K562 (cell line): Measurements from ENCODE around the gene TMEM87B. TPM values are rescaled to one million over a fixed set of nuclear protein-coding genes. Genes with fewer than 3 reads are reported as not detected.
A peak's percentile ranks its signal among the peaks of the same experiment; 100 is the strongest.

ENCODE experiments used
- ATAC-seq: fragments of 200-7000 bp; cut with Tn5 transposase; 3 replicates; pipeline ENCODE4 v1.9.1; 2020; ENCODE audit warnings: moderate library complexity
- BruUV-seq: library from RNA; stranded (reverse); fragments of 400-500 nt; replicated peaks from 2 replicates; lab custom pipeline; 2021; lab: Mats Ljungman, UMichigan
- CTCF ChIA-PET: fragments of 300-600 bp; formaldehyde crosslinking; extraction: SDS; loops from one replicate; lab custom pipeline; 2021; ENCODE audit warnings: low intra/inter-chr PET ratio; lab: Yijun Ruan, JAX
- POLR2A ChIA-PET: fragments of 300-600, 350-650 bp; sonication (Branson Sonifier 250); formaldehyde crosslinking; extraction: SDS; loops from one replicate; lab custom pipeline; 2021; ENCODE audit warnings: antibody characterized with exemption, inconsistent platforms; lab: Yijun Ruan, JAX
- DNase-seq, 4 experiments: peaks; one replicate each; pipeline versions ENCODE4 v3.0.0 to v3.0.0-alpha.2; 2011 to 2018; ENCODE audit warnings: low spot score in 3 of 4, mixed read lengths in 3 of 4; ENCODE audit errors: extremely low read depth in 1 of 4
- FAIRE-seq: peaks from 2 replicates; lab custom pipeline; 2011; peaks lifted over from hg19 to GRCh38; lab: Jason Lieb, UNC
- H2AFZ ChIP-seq: 2 replicates; pipeline ENCODE4 v1.6.0; 2011; ENCODE audit warnings: low read depth, low read length, control low read depth, inconsistent platforms
- H3K27ac ChIP-seq: fragments of 200-600 bp; 3 replicates; pipeline ENCODE4 v1.8.0; 2011; ENCODE audit warnings: low read depth, mild to moderate bottlenecking, control low read depth, inconsistent platforms, low read length, moderate library complexity, mixed read lengths; ENCODE audit errors: extremely low read depth
- H3K27me3 ChIP-seq, 2 experiments: fragments of 300-600 bp in 1 of 2; 2 replicates in 1 of 2; 3 replicates in 1 of 2; pipeline versions ENCODE4 v1.6.0 to v1.8.0; 2011; ENCODE audit warnings: inconsistent platforms in 2 of 2, low read length in 2 of 2, mild to moderate bottlenecking in 1 of 2, mixed read lengths in 1 of 2, moderate library complexity in 1 of 2; ENCODE audit not compliant: control insufficient read depth in 2 of 2, insufficient read depth in 2 of 2
- H3K36me3 ChIP-seq: fragments of 300-600 bp; 3 replicates; pipeline ENCODE4 v1.8.0; 2011; ENCODE audit warnings: mild to moderate bottlenecking, low read length, inconsistent platforms; ENCODE audit not compliant: control insufficient read depth, insufficient read depth
- H3K4me1 ChIP-seq, 2 experiments: fragments of 200-600 bp in 1 of 2; replicated peaks in 1 of 2; 2 replicates in 1 of 2; 3 replicates in 1 of 2; pipeline versions ENCODE4 v1.5.1 to v1.8.0; 2011; ENCODE audit warnings: inconsistent platforms in 2 of 2, low read length in 2 of 2, mild to moderate bottlenecking in 1 of 2, mixed read lengths in 1 of 2, moderate library complexity in 1 of 2; ENCODE audit not compliant: control insufficient read depth in 2 of 2, insufficient read depth in 2 of 2
- H3K4me2 ChIP-seq: 2 replicates; pipeline ENCODE4 v1.6.1; 2011; ENCODE audit warnings: low read length, control low read depth, inconsistent platforms, mixed read lengths; ENCODE audit not compliant: insufficient read depth
- H3K4me3 ChIP-seq: fragments of 200-600 bp; sonication (generic), shearing (Covaris generic); 2 replicates; pipeline ENCODE4 v1.5.1; 2016; ENCODE audit warnings: control low read depth, inconsistent platforms
- H3K79me2 ChIP-seq: fragments of 200-600 bp; 3 replicates; pipeline ENCODE4 v1.8.0; 2011; ENCODE audit warnings: low read length, inconsistent platforms; ENCODE audit not compliant: control insufficient read depth, insufficient read depth
- H3K9ac ChIP-seq, 2 experiments: 2 replicates each; pipeline versions ENCODE4 v1.6.0 to v1.6.1; 2011; ENCODE audit warnings: low read depth in 2 of 2, low read length in 2 of 2, control low read depth in 1 of 2, inconsistent platforms in 1 of 2, mild to moderate bottlenecking in 1 of 2, mixed read lengths in 1 of 2; ENCODE audit not compliant: insufficient read depth in 1 of 2
- H3K9me1 ChIP-seq: one replicate; pipeline ENCODE4 v1.6.0; 2011; ENCODE audit warnings: inconsistent platforms, mild to moderate bottlenecking, low read length, moderate library complexity; ENCODE audit not compliant: control insufficient read depth, insufficient read depth
- H3K9me3 ChIP-seq: replicated peaks from 2 replicates; pipeline ENCODE4 v1.5.1; 2011; ENCODE audit warnings: low read depth, low read length, inconsistent platforms; ENCODE audit not compliant: control insufficient read depth, insufficient read depth
- H4K20me1 ChIP-seq: replicated peaks from 2 replicates; pipeline ENCODE4 v1.6.1; 2011; ENCODE audit warnings: low read length, inconsistent platforms, mixed read lengths; ENCODE audit not compliant: control insufficient read depth, insufficient read depth
- CC2D1A ChIP-seq: fragments of 450-650 bp; IDR thresholded peaks from 2 replicates; pipeline ENCODE4 v1.6.1; 2017; ENCODE audit warnings: mild to moderate bottlenecking
- CEBPB ChIP-seq: fragments of 450-650 bp; IDR thresholded peaks from 2 replicates; pipeline ENCODE4 v1.6.1; 2016; ENCODE audit warnings: missing genetic modification characterization, missing compliant biosample characterization
- CEBPG ChIP-seq, 3 experiments: fragments of 200-800 bp in 1 of 3; sonication (Bioruptor generic) in 1 of 3; sonication (generic) in 1 of 3; formaldehyde crosslinking in 1 of 3; IDR thresholded peaks in 2 of 3; conservative IDR thresholded peaks in 1 of 3; 2 replicates each; pipeline versions ENCODE4 v1.6.1 to v1.8.0; 2016 to 2022; ENCODE audit warnings: missing compliant biosample characterization in 2 of 3, missing genetic modification characterization in 2 of 3, mild to moderate bottlenecking in 1 of 3, missing genetic modification reagents in 1 of 3
- ZBTB49 ChIP-seq: sonication (generic); formaldehyde crosslinking; IDR thresholded peaks from 2 replicates; pipeline ENCODE4 v1.8.0; 2022; ENCODE audit warnings: missing genetic modification reagents, mild to moderate bottlenecking, borderline replicate concordance
- WGBS: fragments of 100-300 bp; shearing (Covaris generic); methylation state at CpG from one replicate; pipeline ENCODE4 v1.1.6; 2016; ENCODE audit warnings: low coverage, mixed read lengths; ENCODE audit not compliant: insufficient coverage; ENCODE audit errors: missing lambda C conversion rate; 5-methylcytosine and 5-hydroxymethylcytosine counted together
- in situ Hi-C: fragments of 300-500 bp; cut with MboI; formaldehyde crosslinking; loops from 4 replicates; pipeline ENCODE4 v1.15.0; 2018; ENCODE audit warnings: inconsistent platforms, mixed read lengths
- intact Hi-C: fragments of 100-400 bp; cut with micrococcal nuclease; formaldehyde crosslinking; loops from 2 replicates; pipeline ENCODE4 v1.14.2; 2022
- polyA plus RNA-seq, 8 experiments: library from polyadenylated mRNA; depleted of rRNA in 4 of 8; stranded (reverse) in 5 of 8; unstranded in 3 of 8; fragments of >200 nt; fragmentation: Nextera tagmentation in 2 of 8; fragmentation: Illumina TruSeq in 1 of 8; extraction: Ambion mirVana in 2 of 8; extraction: Trizol in 1 of 8; gene quantifications; 2 replicates each; pipeline versions ENCODE4 v1.2.1 to v1.2.3, GENCODE V29; 2011 to 2014; ENCODE audit warnings: inconsistent platforms in 1 of 8, missing spikeins in 1 of 8
- total RNA-seq, 7 experiments: library from RNA; depleted of rRNA in 6 of 7; stranded (reverse); fragments of >200 nt in 6 of 7; fragmentation: Illumina TruSeq in 2 of 7; extraction: Trizol in 2 of 7; gene quantifications; 2 replicates each; pipeline versions ENCODE4 v1.2.1 to v1.2.3, GENCODE V29; 2011 to 2021; ENCODE audit warnings: low replicate concordance in 1 of 7
- TF ChIP-seq, protein P1 (sequence below), 3 experiments: IDR thresholded peaks in 2 of 3; conservative IDR thresholded peaks in 1 of 3; 2 replicates each; pipeline ENCODE4 v1.5.1; 2011 to 2012; ENCODE audit warnings: low read length in 3 of 3, mild to moderate bottlenecking in 3 of 3, control low read depth in 2 of 3, improper control_type of control experiment in 1 of 3, inconsistent platforms in 1 of 3, low read depth in 1 of 3, mixed read lengths in 1 of 3, moderate library complexity in 1 of 3; ENCODE audit not compliant: insufficient read depth in 2 of 3

TMEM87B gene
- total and polyA plus RNA-seq, 9 of the 15 experiments (the other 6 are each of a cell fraction or from before 2014, with no cell fraction given), result 3.7 to 17.1 (median 11.0) TPM

DNA sequence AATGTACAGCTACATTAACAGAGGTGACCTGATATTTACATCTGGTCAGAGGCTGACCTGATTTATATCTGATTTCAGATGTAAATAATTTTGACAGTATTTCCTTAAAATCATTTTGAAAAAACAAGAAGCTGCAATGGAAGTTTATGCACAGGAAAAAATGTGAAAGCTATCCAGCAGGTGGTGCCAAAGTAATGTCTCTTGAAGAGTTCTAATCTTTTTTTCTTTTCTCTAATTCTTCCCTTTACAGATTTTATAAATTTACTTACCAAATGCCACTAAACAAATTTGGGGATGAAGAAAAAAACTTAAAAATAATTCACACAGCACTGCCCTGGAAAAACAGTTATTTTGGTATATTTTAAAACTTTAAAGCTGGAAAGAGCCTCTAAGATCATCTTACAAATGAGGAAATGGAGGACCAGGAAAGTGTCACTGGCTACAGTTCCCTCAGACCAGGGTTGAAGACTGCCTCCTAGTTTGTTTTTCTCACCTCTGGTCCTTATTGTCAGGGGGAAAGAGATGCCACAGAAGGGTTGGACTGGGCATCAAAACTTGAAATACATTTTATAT is 66.7 kb downstream of the TMEM87B start (continued):
- TF ChIP-seq, protein P1, sequence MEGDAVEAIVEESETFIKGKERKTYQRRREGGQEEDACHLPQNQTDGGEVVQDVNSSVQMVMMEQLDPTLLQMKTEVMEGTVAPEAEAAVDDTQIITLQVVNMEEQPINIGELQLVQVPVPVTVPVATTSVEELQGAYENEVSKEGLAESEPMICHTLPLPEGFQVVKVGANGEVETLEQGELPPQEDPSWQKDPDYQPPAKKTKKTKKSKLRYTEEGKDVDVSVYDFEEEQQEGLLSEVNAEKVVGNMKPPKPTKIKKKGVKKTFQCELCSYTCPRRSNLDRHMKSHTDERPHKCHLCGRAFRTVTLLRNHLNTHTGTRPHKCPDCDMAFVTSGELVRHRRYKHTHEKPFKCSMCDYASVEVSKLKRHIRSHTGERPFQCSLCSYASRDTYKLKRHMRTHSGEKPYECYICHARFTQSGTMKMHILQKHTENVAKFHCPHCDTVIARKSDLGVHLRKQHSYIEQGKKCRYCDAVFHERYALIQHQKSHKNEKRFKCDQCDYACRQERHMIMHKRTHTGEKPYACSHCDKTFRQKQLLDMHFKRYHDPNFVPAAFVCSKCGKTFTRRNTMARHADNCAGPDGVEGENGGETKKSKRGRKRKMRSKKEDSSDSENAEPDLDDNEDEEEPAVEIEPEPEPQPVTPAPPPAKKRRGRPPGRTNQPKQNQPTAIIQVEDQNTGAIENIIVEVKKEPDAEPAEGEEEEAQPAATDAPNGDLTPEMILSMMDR (IDR thresholded peaks at IDR 0.05 in 2 of 3, conservative IDR thresholded peaks at IDR 0.05 in 1 of 3; ENCODE audit: insufficient read depth in 2 of 3, low read depth in 1 of 3, low read length in 3 of 3), result peak; percentile 43 to 78 (median 44); a peak in 4 of 6 replicates
- TF ChIP-seq CC2D1A, result 0 out of 2 replicates have a peak, but pooled peaks have one; percentile 17

DNA sequence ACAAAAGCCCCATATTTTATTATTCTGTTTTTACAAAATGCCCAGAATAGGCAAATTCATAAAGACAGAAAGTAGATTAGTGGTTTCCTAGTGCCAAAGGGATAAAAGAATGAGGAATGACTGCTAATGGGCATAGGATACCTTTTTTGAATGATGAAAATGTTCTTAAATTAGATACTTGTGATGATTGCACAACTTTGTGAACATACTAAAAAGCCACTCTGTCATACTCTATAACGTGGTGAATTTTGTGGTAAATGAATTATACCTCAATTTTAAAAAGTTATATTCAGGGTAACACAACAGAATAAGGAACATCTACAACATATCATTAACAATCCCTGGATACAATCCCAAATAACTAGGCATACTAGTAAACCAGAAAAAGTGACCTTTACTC is 74.0 kb downstream of the TMEM87B start:
- no peaks in the 10 kb centered on the region for H3K27me3 ChIP-seq
- TF ChIP-seq ZBTB49 (no peak), CEBPB (peak; percentile 81), CEBPG (CRISPR knock-in tag; IDR thresholded peaks at IDR 0.05) (no peak), CEBPG (tag; conservative IDR thresholded peaks at IDR 0.05 in 1 of 2, IDR thresholded peaks at IDR 0.05 in 1 of 2) (peak in 1 of 2 experiments; percentile 29; a peak in 1 of 4 replicates)
- TF ChIP-seq, all 486 proteins: peak for 2
- in situ Hi-C loops (loop anchor here (10.0 kb wide), 1 partner anchor 456 kb away; the partner anchor contains the start of gene CHCHD5), intact Hi-C loops (no loop called here)
- no peak for DNase-seq
- ChIA-PET POLR2A (no interaction called here), CTCF (no interaction called here)
- Histone ChIP-seq H3K36me3 (no peaks in the 10 kb centered on the region), H3K4me3 (no peak overlapping the region), H3K9ac (no peak overlapping the region), H3K79me2 (no peaks in the 10 kb centered on the region), H2AFZ (no peak overlapping the region), H3K9me1 (no peaks in the 10 kb centered on the region), H3K9me3 (no peaks in the 10 kb centered on the region), H3K27ac (no peak overlapping the region), H3K4me2 (no peak overlapping the region), H3K4me1 (no peaks in the 10 kb centered on the region), H4K20me1 (no peaks in the 10 kb centered on the region)
- no peak for FAIRE-seq
- WGBS, result 15% methylated on average over 1 of the region's 1 CpG
- BruUV-seq, result no TSS peak
- no peak for ATAC-seq
